ENCODE data around the gene RARA.

Gene RARA

DNA sequence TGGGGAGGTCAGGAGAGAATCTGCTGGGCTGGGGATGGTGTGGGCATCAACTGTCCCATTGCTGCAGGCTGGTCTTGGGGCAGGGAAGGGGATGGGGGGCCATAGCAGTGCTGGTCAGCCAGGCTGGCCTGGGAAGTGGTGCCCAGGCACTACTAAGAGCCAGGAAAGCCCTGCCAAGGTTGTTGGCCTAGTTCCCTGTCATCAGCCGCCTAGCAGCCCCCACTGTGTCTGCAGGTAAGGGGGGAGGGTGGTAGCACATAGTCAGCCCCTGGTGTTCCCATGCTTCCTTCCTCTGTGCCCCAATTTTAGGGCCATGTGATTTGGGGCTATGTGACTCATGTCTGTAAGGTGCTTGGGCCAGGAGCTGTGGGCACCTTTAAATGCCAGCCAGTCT, 37.8 kb downstream of the RARA start:
- no peak for DNase-seq

DNA sequence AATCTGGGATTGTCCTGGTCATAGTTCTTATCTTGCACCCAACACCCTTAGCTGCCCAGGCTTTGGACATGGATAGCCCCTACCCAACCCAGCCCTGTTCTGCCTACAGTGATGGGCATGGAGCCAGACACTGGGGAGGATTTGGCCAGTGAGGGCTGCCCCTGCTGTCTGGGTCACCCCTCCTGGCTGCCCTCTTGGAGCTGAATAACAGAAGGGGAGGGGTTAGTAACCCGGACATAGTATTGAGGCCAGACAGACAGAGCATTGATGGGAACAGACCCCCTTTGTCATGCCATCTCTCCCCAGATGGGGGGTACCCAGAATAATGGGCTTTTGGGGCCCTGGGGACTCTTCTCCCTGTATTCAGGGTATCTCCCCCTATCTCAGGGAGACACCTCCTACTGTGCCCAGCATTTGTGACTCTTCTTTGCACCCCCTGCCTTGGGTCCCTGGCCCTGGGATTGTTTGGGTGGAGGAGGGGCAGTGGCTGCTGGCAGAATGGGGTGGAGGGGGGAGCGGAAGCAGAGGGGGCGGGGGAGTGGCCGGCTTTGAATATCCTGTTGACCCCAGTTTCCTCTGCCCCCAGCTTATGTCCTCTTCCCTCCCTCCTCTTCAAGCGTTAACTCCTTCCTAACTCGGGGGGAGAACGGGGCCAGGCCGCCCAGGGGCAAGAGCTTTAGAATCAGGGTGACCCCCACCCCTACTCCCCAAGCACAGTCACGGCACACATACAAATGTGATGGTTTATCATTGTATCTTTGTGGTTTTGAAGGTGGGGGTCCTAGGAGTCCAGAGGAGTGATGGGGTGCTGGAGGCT, 38.5 kb downstream of the RARA start:
- no peak for DNase-seq

DNA sequence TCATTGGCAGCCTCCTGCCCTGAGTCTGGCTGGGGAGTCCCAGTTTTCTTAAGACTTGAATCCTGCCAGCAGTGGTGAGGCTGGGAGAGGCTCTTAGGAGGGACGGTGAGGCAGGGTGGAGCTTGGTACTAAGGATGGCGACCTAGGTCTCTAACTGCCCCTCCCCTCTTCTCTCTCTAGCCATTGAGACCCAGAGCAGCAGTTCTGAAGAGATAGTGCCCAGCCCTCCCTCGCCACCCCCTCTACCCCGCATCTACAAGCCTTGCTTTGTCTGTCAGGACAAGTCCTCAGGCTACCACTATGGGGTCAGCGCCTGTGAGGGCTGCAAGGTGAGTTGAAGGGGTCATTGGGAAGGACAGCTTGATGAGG, 39.1 kb downstream of the RARA start:
- DNase-seq, result no peak

DNA sequence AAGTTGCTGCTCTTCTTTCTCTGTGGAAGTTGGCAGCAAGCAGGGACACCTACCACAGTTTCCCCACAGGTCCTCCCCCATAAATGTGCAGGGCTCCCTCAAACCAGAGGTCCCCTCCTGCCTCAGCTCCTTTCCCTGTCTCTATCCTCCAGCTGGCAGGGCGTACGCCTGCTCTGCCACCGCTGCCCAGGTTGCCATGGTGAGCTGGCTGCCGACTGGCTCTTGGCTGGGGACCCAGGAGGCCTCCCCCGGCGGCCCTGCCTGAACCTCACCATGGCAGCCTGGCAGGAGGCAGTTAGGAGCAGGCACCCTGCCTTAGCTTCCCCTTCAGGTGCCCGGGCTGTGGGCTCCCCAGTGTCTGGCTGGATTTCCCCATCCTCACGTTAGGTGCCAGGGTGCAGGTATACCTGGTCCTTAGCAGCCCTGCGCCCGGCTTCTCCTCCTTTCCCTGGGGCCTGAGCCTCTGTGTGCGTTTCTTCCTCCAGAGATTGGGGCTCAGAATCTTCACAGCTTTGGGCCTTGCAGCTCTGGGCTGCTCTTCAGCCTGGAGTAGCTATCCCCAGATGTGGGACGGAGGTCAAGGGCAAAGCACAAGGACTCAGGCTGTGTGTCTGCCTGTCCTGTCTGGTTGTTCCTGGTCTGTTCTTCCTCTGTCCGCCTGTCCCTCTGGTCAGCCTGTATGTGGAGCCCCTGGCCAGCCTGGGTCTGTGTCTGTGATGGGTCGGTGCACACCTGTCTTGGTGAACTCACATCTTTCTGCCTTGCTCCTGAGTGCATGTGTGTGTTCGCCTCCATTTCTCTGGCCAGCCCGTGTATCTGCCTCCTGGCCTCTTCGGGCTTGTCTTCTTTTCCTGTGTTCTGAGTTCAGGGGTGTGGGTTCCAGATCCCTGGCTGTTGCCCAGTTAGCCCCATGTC, 39.8 kb downstream of the RARA start:
- no peak for DNase-seq

DNA sequence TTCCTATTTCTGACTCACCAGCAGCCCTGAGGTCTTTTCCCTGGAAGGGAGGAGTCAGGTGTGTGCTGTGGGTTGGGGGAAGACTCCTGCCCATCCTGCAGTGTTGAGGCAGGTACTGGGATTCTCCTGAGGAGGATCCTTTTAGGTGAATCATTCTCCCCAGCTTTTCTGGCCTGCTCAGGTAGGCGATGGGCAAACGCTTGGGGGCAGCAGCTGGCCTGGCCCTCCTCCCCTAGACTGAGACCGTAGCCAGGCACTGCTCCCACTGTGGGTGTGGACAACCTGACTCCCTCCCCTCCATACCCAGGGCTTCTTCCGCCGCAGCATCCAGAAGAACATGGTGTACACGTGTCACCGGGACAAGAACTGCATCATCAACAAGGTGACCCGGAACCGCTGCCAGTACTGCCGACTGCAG, 40.5 kb downstream of the RARA start:
- DNase-seq, result no peak

DNA sequence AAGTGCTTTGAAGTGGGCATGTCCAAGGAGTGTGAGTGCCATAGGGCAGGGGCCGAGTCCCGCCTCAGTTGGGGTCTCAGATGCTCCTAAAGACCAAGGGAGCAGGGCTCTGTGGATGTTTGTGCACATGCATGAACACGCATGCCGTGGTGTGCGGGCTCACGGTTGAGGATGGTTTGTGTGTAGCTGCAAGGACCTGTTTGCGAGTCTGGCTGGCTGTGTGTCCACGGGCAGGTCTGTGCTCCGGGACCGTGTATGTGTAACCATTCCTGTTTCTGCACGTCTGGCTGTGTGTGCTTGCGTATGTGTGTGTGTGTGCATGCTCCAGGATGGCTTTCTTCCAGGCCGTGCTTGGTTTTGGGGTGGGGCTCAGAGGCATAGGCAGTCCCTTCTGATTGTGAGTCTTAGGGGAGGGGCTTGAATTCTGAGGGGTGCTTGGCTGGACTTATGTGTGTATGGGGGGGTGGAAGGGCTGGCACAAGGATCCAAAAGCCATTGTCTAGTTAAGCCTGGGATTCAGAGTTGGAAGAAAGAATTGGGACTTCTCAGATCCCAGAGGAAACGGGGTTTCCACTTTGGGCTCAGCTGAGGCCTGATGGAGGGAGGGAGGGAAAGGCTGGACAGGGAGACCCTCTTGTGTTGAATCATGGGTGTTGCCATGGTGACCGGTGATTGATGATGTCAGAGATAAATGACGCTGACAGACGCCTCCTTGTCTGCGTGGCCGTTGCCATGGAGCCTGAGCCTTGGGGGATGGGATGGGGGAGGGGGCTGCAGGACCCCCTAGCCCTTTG, 41.1 kb downstream of the RARA start:
- DNase-seq, result no peak

DNA sequence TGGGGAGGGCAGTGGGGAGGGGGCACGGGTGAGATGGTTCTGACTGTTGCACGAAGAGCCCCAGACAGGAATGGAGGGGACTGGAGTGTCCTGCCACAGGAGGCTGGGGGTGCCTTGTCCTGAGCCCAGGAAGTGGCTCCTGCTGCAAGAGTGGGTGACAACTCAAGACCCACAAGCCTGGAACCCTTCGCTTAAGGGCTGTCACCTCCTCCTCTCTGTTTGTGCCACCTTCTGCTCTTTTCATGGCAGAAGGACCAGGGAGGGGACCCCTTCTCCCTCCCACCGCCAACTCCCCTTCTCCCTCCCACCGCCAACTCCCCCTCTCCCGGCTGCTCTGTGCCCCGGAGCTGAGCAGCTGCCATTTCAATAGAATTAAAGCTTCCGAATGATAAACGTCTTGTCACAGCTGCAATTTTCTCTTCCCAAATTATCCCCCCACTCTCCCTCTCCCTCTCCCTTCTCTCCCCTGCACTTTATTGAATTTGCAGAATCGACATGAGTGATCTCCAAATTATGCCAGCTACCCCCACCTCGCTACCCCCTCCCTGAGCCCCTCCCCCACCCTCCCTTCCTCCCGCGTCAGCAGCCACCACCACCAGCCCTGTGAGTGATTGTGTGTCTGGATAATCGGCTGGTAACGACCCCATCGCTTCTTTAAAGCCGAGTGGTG, 41.8 kb downstream of the RARA start:
- no peak for DNase-seq

DNA sequence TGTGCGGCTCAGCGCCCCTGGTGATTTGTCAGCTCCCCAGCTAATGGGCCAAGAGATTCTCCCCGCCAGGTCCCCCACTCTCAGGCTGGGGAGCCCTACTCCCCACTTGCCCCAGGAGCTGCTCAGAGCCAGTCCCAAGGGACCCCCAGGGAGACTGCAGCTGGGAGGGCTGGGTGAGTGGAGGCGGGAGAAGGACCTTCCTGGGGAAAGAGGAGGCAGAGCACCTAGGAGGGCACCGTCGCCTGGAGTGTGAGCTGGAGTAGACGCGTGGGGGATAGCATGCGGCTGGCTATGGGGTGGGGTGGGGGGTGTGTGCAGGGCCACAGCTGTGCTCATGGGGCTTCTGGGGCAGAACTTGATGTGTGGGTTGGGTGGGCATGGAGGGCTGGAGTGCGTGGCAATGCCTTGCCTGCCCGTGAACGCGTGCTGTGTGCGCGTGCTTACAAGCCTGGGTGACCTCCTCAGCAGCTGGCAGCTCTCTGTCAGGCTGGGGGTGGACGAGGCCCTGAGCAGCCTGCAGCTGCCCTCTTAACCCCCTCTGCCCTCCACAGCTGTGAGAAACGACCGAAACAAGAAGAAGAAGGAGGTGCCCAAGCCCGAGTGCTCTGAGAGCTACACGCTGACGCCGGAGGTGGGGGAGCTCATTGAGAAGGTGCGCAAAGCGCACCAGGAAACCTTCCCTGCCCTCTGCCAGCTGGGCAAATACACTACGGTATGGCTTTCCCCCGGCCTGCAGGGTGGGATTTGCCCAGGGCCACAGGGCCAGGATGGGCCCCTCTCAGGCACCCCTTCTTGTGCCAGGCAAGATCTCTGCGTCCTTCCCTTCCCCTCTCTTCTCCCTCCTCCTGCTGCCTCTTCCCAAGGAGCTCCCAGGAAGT, 42.6 kb downstream of the RARA start:
- DNase-seq, result no peak

DNA sequence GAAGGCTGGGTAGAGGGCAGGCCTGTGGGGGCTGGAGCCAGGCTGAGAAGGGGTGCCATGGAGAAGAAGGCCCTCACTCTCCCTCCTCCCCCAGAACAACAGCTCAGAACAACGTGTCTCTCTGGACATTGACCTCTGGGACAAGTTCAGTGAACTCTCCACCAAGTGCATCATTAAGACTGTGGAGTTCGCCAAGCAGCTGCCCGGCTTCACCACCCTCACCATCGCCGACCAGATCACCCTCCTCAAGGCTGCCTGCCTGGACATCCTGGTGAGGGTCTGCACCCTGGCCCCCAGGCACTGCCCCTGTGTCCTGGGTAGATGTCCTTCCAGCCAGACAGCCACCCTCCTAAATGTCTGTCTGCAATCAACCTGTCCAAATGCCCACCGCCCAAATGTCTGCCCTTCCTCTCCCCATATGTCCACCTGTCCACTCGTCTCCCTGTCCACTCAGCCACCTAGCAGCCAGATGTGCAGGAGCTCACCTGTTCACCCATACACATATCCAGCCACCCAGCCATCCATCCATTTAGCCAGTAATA, 43.3 kb downstream of the RARA start:
- no peak for DNase-seq

DNA sequence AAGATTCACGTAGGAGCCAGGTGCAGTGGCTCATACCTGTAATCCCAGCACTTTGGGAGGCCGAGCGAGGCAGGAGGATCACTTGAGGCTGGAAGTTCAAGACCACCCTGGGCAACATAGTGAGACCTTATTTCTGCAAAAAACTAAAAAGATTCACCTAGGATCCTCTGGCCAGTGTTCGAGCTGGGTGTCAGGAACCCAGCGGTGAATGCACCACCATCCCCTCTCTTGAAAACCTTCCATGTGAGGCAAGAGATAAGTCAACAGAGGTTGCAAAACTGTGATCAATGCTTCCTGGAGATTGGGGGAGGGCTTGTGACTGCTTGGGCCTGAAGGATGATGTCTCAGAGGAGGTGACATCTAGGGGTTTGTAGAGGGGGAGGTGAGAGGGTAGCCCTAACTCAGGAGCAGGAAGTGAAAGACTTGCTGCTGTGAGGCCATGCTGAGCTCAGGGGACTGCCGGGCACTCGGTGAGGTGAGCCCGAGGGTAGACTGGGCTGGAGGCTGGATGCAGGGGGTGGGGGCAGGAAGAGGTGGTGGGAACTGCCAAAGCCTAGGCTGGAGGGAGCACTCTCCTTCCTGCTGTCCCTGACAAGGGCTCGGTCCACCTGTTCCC, 43.9 kb downstream of the RARA start:
- DNase-seq, result no peak

DNA sequence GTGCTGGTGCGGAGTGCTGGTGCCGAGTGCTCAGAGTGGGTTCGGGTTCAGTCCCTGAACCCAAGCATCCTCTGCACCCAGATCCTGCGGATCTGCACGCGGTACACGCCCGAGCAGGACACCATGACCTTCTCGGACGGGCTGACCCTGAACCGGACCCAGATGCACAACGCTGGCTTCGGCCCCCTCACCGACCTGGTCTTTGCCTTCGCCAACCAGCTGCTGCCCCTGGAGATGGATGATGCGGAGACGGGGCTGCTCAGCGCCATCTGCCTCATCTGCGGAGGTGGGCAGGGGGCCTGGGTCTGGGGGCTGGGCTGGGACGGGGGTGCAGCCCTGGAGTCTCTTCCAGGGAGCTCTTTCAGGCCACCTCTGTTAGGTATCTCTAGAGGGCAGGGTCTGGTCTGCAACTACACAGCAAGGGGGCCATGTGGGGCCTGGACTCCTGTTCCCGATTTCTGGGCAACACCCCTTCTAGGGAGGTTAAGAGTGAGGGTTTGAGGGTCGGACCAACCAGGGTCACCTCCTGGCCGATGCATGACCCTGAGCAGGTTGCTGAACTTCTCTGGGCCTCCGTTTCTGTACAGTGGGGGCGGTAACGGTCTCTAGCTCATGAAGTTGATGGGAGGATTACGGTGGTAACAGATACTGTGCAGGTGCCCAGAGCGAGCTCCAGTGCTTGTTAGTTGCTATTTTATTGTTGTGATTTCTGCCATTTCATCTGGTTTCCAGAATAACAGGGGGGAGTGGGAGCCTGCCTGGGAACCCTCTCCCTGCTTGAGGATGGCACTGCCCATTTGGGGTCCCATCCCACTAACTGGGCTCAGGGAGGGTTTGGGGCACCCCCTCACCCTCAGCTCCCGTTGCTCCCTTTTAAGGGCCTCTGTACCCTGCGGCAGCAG, 45.5 kb downstream of the RARA start:
- DNase-seq, result no peak

DNA sequence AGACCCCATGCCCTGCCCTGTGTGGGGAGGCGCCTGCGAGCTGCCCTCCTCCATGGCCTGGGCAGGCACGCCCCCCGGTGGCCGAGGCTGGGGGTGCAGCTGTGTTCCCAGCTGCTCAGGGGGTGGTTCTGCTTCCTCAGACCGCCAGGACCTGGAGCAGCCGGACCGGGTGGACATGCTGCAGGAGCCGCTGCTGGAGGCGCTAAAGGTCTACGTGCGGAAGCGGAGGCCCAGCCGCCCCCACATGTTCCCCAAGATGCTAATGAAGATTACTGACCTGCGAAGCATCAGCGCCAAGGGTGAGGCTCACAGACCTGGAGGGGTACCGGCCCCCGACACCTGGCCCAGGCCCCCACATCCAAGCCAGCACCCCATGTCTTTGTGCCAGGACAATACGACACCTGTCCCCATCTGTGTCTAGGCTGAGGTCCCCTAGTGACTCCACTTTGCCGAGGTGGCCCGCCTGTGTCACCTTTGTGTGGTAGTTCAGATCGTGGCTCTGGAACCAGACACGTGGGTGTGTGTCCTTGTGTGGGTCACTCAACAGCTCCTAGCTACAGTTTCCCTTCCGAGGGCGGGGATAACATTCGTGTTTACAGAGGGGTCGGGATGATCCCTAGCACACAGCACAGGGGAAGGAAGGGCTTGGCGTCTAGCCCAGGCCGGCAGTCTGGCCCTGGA, 46.3 kb downstream of the RARA start:
- DNase-seq, result peak; percentile 92

DNA sequence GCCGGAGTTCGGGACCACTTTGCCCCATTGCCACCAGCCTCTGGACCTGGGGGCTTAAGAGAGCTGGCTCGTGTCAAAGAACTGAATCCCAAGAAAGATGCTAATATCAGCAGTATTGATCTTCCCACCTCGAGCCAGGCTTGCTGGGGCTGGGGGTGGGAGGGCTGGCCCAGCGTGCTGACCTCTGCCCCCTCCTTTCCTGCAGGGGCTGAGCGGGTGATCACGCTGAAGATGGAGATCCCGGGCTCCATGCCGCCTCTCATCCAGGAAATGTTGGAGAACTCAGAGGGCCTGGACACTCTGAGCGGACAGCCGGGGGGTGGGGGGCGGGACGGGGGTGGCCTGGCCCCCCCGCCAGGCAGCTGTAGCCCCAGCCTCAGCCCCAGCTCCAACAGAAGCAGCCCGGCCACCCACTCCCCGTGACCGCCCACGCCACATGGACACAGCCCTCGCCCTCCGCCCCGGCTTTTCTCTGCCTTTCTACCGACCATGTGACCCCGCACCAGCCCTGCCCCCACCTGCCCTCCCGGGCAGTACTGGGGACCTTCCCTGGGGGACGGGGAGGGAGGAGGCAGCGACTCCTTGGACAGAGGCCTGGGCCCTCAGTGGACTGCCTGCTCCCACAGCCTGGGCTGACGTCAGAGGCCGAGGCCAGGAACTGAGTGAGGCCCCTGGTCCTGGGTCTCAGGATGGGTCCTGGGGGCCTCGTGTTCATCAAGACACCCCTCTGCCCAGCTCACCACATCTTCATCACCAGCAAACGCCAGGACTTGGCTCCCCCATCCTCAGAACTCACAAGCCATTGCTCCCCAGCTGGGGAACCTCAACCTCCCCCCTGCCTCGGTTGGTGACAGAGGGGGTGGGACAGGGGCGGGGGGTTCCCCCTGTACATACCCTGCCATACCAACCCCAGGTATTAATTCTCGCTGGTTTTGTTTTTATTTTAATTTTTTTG, 47.1 kb downstream of the RARA start:
- no peak for DNase-seq

DNA sequence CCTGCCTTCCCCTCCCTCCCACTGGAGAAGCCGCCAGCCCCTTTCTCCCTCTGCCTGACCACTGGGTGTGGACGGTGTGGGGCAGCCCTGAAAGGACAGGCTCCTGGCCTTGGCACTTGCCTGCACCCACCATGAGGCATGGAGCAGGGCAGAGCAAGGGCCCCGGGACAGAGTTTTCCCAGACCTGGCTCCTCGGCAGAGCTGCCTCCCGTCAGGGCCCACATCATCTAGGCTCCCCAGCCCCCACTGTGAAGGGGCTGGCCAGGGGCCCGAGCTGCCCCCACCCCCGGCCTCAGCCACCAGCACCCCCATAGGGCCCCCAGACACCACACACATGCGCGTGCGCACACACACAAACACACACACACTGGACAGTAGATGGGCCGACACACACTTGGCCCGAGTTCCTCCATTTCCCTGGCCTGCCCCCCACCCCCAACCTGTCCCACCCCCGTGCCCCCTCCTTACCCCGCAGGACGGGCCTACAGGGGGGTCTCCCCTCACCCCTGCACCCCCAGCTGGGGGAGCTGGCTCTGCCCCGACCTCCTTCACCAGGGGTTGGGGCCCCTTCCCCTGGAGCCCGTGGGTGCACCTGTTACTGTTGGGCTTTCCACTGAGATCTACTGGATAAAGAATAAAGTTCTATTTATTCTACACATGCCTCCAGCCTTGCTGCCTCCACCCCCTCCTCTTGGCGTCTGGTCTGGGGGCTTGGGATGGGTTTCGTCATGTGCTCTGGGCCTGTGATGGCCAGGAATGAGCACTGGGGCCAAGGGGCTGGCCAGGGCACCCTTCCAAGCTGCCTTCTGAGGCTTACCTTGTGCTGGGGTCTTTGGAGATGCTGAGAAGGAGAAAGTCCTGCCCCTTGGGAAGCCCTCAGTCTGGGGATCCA, 48.3 kb downstream of the RARA start:
- no peak for DNase-seq

DNA sequence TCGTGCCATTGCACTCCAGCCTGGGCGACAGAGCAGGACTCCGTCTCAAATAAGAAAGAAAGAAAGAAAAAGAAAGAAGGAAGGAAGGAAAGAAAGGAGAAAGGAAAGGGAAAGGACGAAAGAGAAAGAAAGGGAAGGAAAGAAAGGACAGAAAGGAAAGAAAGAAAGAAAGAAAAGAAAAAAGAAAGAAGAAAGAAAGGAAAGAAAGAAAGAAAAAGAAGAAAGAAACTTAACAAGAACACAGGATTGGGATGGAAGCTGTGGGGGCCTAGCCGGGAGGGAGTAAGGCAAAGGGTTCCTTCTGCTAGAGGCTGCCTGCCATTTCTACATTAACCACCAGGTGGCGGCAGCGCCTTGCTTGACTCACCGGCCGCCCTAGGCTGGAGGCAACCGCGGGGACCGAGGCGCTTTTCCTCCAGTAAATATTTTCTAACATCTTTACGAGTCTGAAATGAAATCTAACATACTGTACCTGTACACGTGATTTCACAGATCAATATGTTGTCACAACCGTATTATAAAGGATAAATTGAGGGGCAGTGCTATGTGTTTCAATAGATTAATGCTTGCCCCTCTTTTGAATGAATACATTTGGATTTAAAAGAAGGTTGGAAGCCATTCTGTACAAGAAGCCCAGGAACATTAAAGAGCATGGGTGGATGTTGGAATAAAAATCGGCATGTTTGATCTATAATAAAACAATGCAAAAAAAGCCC, 49.5 kb downstream of the RARA start:
- DNase-seq, result peak; percentile 96

DNA sequence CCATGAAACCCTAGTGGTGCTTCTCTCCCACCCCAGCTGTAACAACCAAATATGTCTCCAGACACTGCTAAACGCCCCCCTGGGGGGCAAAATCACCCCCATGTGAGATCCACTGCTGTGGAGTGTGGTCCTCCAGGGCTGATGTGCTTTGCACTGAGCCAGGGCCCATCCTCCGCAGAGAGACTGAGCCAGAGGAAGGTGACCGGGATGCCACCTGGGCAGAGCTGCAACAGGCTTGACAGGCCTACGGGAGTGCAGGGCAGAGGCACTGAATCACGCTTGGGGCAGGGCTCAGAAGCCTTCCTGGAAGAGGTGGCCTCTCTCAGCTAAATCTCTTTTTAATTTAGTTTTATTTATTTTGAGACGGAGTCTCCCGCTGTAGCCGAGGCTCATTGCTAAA, 51.1 kb downstream of the RARA start:
- no peak for DNase-seq
